Globus pallidus (tissue), 1 donor: ENCODE measurements around the gene HOMER2.

Experiments
- DNase-seq: peaks from one replicate; pipeline ENCODE4 v3.0.0-alpha.2; 2015; ENCODE audit warnings: low spot score

HOMER2 gene

DNA sequence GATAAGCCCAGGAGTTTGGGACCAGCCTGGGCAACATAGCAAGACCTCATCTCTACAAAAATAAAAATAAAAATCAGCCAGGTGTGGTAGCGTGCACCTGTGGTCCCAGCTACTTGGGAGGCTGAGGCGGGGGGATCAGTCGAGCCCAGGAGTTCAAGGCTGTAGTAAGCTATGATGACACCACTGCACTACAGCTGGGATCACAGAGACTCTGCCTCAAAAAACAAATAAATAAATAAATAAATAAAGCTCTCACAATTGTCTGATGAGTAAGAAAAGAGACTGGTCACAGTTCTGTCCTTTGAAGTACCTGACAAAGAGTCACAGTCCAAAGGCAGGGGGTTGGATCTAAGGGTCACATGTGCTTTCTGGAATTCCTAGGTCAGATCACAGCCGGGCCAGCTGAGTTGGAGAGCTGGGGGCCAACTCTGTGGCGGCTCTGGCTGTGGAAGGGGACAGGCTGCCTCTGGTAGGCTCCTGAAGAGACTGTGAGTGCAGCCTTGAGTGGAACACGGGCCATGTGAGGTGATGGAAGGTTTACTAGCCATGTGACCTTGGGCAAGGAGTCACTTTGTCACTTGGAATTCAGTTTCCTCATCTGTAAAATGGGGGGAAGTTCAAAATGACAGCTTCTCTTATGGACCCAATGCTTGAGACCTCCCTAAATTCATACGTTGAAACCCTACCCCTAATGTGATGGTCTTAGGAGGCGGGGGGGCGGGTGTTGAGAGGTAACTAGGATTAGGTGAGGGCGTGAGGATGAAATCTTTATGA, 95.9 kb downstream of the HOMER2 start:
- no peak for DNase-seq

- DNase-seq = no peak
Measured at GRCh38 chr15:82855286-82856100, 97.0 kb downstream of the HOMER2 start.

DNA sequence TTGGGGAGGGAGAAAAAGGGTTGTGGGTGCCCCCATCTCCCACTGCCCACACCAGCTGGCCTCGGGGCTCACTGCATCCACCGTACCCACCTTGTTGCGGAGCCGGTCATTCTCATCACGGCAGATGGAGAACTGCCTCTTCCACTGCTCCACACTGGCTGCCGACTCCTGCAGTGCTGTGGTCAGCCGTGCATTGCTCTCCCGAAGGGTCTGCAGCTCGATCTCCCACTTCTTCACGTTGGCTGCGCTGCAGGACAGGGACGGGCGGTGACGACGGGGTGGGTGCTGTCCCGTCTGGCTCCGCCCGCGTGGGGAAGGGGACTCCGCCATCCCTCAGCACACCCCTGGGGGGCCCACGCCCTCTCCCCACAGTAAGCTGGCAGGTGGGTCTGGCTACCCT, 98.0 kb downstream of the HOMER2 start:
- no peak for DNase-seq

DNA sequence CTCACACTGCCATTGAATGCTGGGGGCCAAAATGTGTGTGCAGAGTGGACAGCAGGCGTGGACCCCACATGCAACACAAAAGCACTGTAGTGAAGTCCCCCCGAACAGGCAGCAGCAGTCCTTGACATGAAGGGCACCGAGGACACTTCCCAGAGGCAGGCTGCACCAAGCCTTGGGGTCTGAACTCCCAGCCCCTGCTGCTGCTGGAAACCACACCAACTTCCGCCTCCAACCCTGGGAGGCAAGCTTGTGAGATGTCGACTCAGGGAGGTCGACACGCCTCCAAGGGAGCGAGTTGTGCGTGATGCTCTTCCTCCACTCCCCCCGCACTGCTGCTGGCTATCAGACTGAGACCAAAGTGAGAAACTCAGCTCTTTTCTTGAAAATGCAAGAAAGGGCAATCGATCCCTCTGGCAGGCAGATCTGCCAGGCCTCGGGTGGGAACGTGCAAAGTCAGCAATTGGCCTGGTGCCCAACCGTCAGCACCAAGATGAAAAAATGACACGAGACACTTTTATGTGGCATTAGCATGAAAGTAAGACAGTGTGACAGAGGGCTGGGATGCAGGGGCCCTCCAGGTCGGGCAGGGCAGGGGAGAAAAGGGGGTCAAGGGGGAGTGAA, 99.5 kb downstream of the HOMER2 start:
- no peak for DNase-seq

- DNase-seq = no peak
Measured at GRCh38 chr15:82851981-82852511, 100.5 kb downstream of the HOMER2 start.

- no peak for DNase-seq
Measured at GRCh38 chr15:82851306-82851850, 101.1 kb downstream of the HOMER2 start.

DNA sequence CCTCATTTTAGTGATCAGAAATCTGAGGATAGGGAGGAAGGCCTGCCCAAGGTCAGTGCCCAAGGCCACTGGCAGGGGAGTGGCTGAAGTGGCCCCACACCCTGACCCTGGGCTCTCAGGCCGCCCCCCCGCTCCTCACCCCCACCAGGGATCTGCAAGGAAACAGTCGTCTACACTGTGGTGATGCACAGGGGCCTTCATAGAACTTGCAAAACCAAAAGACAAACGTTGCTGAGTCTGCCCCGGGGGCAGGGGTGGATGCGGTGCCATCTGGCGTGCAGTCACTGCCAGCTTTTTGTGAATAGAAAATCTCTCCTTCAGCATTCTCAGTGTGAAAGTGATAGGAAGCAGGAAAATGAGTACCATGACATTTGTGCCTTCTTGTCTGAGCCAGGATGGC, 101.8 kb downstream of the HOMER2 start:
- no peak for DNase-seq

GRCh38 chr15:82849556-82850512, 102.7 kb downstream of the HOMER2 start:
- DNase-seq = peak; percentile 49

DNA sequence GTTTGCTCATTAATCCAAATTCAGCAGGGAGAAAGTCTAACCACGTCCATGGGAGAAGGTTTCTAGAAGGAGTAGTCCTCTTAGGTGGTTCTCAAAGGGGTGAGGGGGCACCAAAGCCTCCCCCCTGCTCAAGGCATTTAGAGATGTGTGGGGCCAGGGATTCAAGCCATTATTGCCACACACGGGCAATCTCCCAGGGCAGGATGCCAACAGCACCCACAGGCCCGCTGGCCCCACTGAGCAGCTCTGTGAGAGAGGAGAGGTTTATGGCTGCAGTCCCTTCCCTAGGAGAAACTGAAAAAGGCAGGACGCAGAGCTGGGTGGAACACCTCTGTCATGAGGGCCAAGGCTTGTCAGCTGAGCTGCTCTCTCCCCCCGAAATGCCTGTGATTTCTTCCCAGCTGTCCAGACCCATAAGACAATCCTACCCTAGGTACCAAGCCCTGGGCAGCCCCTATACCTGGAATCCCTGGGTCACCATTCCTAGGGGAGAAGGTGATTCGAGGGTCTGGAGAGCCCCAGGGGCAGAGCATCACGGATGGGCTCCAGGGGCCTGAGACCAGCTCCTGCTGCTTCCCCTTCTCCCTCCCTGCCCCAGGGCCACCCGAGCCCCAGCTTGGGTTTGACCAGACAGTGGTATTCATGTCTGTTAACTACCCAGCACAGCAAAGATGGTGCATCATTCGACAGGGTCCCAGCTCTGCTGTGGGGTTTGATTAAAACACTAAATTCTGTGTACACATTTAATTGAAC, 104.1 kb downstream of the HOMER2 start:
- DNase-seq = no peak

- DNase-seq = no peak
Measured at GRCh38 chr15:82847703-82848102, 104.8 kb downstream of the HOMER2 start.

GRCh38 chr15:82846621-82847020, 105.9 kb downstream of the HOMER2 start:
- DNase-seq = no peak

GRCh38 chr15:82845686-82846085, 106.8 kb downstream of the HOMER2 start:
- DNase-seq = no peak

GRCh38 chr15:82843566-82843965, 109.0 kb downstream of the HOMER2 start:
- no peak for DNase-seq

DNA sequence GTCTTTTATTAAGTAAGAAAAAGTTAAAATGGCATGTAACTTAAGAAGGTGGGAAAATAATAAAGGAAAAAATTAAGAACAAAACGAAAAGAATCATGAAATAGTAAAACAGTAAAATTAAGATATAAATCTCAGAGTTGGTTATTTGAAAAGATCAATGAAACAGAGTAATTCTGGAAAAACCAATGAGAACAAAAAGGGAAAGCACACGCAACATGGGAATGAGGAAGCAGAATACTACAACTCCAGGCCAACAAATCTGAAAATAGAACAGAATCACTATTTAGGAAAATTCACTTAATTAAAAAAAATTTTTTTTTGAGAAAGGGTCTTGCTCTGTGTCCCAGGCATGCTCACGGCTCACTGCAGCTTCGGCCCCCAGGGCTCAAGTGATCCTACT, 112.4 kb downstream of the HOMER2 start:
- no peak for DNase-seq

DNA sequence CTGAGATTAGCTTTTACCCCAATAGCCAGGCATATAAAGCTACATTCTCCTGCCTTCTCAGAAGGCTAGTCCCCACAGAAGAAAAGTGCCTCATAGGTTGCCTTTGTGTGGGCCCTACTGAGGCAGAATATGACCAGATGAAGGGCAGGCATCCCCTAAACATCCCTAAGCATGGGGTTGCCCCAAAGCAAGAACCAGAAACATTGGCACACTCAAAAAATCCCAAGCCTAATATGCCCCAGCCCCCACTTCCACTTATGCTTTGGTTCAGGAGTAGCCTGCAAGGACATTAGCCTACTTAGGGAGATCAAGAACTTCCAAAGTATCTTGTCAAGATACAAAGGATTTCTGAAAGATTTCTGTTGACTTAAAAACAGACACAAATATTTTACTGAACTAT, 113.4 kb downstream of the HOMER2 start:
- no peak for DNase-seq

- no peak for DNase-seq
Measured at GRCh38 chr15:82838096-82838735, 114.3 kb downstream of the HOMER2 start.

DNA sequence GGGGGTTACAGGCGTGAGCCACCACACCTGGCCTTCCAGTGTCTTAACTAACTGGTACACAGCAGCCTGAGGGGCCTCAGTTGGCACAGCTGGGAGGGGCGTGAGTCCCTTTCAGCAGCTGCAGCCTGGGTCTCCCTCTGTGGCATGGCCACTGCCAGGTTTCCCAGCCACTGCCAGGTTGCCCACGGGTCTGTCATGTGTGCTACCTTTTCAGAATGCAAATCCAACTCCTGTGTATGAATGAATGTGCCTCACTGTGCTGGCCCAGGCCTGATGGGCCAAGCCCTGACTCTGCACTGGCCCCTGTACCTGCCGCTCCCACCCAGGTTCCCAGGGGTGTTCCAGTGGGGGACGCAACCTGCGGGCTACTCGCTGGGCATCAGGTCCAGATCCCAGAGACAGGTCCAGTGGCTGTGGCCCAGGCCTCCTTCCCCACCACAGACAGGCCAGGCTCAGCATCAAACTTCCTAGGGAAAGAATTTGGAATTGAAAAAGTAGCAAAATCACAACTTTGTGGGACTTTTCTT, 117.1 kb downstream of the HOMER2 start:
- DNase-seq = no peak

DNA sequence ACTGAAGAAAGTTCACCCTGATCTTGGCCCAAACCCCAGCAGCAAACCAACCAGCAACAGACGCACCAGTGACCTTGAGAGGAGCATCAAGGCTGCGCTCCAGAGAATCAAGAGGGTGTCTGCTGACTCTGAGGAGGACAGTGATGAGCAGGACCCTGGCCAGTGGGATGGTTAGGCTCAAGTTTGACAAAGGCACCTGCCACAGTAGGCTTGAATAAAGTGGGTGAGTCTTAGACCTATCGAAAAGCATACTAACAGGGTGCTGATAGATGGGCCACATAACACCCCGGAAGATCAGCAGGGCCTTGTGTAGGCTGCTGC, 119.2 kb downstream of the HOMER2 start:
- no peak for DNase-seq

GRCh38 chr15:82832601-82833361, 119.7 kb downstream of the HOMER2 start:
- no peak for DNase-seq
